Activated B cell treated with CpG ODN at 0.5 μM for 24 hours (primary cell): ENCODE results near the gene LAPTM5. TPM values are rescaled to one million over a fixed set of nuclear protein-coding genes. Genes with fewer than 3 reads are reported as not detected.

Experiments used
- ATAC-seq: fragments of 200-7000 bp; cut with Tn5 transposase; one replicate; pipeline ENCODE4 v1.10.0; 2021; ENCODE audit warnings: low read depth, mild to moderate bottlenecking, moderate library complexity
- CTCF ChIA-PET: fragments of 350-600 bp; sonication (Branson Sonifier 250); formaldehyde crosslinking; loops from one replicate; lab custom pipeline; 2021; ENCODE audit warnings: antibody characterized with exemption; lab: Charles Lee
- POLR2A ChIA-PET: fragments of 350-600 bp; sonication (Branson Sonifier 250); formaldehyde crosslinking; loops from one replicate; lab custom pipeline; 2021; ENCODE audit warnings: antibody characterized with exemption; lab: Charles Lee
- DNase-seq: peaks from one replicate; pipeline ENCODE4 v3.0.0; 2022
- H3K27ac Mint-ChIP-seq: one replicate; pipeline ENCODE4 v1.8.0; 2020; ENCODE audit warnings: mixed read lengths
- H3K27me3 Mint-ChIP-seq: one replicate; pipeline ENCODE4 v1.8.0; 2021; ENCODE audit warnings: mixed read lengths
- H3K36me3 Mint-ChIP-seq: one replicate; pipeline ENCODE4 v1.8.0; 2021; ENCODE audit warnings: low read depth, mixed read lengths
- H3K4me1 Mint-ChIP-seq: one replicate; pipeline ENCODE4 v1.8.0; 2021; ENCODE audit warnings: mixed read lengths
- H3K4me3 Mint-ChIP-seq: one replicate; pipeline ENCODE4 v1.8.0; 2020; ENCODE audit warnings: mild to moderate bottlenecking, mixed read lengths
- H3K9me3 Mint-ChIP-seq: one replicate; pipeline ENCODE4 v1.8.0; 2020; ENCODE audit warnings: mixed read lengths
- intact Hi-C: fragments of 100-400 bp; cut with micrococcal nuclease; formaldehyde crosslinking; loops from one replicate; pipeline ENCODE4 v1.15.1; 2024
- total RNA-seq: library from RNA; stranded (reverse); gene quantifications from 2 replicates; pipeline ENCODE4 v1.2.3, GENCODE V29; 2022
- TF ChIP-seq, protein P1 (sequence below): fragments of 200-600 bp; IDR thresholded peaks from one replicate; pipeline ENCODE4 v1.8.0; 2022; ENCODE audit warnings: antibody characterized with exemption, mild to moderate bottlenecking

The LAPTM5 gene
- total RNA-seq, 1 donor from 2014 or later: 766 TPM

- ChIA-PET CTCF (interaction anchor here (1.1 to 2.9 kb wide), 8 partner anchors 10 to 43 kb away, joined by 3 to 26 read pairs (median 7); no protein-coding TSS in a partner anchor), POLR2A (interaction anchor here (1.1 to 25.3 kb wide), 7 partner anchors 8 to 43 kb away, joined by 3 to 662 read pairs (median 45); partner anchors contain the start of gene MATN1)
- H3K9me3 Mint-ChIP-seq: no peaks in the 10 kb centered on the region
- H3K4me1 Mint-ChIP-seq: peaks cover 89% of the 10 kb centered on the region
- H3K4me3 Mint-ChIP-seq: peak overlapping the region; percentile 63
- TF ChIP-seq, protein P1, sequence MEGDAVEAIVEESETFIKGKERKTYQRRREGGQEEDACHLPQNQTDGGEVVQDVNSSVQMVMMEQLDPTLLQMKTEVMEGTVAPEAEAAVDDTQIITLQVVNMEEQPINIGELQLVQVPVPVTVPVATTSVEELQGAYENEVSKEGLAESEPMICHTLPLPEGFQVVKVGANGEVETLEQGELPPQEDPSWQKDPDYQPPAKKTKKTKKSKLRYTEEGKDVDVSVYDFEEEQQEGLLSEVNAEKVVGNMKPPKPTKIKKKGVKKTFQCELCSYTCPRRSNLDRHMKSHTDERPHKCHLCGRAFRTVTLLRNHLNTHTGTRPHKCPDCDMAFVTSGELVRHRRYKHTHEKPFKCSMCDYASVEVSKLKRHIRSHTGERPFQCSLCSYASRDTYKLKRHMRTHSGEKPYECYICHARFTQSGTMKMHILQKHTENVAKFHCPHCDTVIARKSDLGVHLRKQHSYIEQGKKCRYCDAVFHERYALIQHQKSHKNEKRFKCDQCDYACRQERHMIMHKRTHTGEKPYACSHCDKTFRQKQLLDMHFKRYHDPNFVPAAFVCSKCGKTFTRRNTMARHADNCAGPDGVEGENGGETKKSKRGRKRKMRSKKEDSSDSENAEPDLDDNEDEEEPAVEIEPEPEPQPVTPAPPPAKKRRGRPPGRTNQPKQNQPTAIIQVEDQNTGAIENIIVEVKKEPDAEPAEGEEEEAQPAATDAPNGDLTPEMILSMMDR: no peak
- ATAC-seq: peak; percentile 41
- no peaks in the 10 kb centered on the region for H3K27me3 Mint-ChIP-seq
- intact Hi-C loops: no loop called here
- no peak for DNase-seq
- H3K36me3 Mint-ChIP-seq: peaks cover 3% of the 10 kb centered on the region
- peak overlapping the region; percentile 80 for H3K27ac Mint-ChIP-seq
Observed at GRCh38 chr1:30762152-30762929, 4.8 kb upstream of the LAPTM5 start.

DNA sequence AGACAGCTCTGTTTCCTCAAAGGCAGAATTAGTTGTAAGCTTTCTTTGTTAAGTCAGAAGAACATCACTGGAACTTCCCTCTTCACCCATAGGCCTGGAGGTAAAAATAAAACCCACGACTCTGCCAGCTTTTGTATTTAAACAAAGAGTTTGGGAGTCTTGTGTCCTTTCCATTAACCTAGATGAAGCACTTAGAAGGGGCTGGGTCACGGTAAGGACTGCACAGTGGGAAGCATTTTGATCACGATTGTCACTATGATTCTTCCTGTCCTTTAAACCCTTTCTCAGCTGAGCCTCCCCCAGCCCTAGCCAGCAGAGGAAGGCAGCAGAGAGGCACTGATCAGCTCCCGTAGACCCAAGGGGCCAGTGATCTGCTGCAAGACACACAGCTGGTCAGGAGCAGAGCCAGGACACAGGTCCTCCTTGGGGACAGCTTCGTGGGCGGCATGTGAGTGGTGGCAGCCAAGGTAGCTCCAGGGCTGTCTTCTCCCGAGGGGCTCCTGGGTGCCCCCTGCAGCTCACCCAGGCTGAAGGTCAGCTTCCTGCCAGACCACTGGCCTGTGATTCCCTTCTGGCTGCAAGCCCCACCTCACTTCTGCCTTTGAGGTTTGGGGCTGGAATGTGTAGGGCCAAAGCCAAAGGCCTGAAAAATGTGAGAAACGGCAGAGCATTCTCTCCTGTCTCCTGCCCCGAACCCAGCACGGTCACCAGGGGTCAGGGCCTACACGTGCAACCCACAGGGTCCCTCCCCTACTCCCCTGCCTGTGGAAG, 4.0 kb upstream of the LAPTM5 start:
- POLR2A ChIA-PET: interaction anchor here (0.5 to 25.3 kb wide), 9 partner anchors 7 to 1589 kb away, joined by 3 to 662 read pairs (median 27); partner anchors contain the start of gene MATN1
- Mint-ChIP-seq H3K4me3 (peak overlapping the region; percentile 57), H3K27me3 (no peaks in the 10 kb centered on the region), H3K27ac (peak overlapping the region; percentile 80), H3K4me1 (peaks cover 93% of the 10 kb centered on the region), H3K36me3 (peaks cover 11% of the 10 kb centered on the region), H3K9me3 (no peaks in the 10 kb centered on the region)
- intact Hi-C loops: no loop called here
- no peak for DNase-seq
- ATAC-seq: peak; percentile 3
- TF ChIP-seq, protein P1: no peak
- CTCF ChIA-PET: interaction anchor here (1.0 to 2.9 kb wide), 10 partner anchors 10 to 42 kb away, joined by 3 to 26 read pairs (median 6); no protein-coding TSS in a partner anchor

- ATAC-seq (no peak), DNase-seq (no peak)
- TF ChIP-seq, protein P1: no peak
- H3K36me3 Mint-ChIP-seq: peaks cover 17% of the 10 kb centered on the region
- H3K9me3 Mint-ChIP-seq: no peaks in the 10 kb centered on the region
- ChIA-PET POLR2A (interaction anchor here (1.0 to 25.3 kb wide), 7 partner anchors 11 to 391 kb away, joined by 3 to 662 read pairs (median 27); partner anchors contain the start of gene MATN1), CTCF (interaction anchor here (1.0 to 2.9 kb wide), 9 partner anchors 9 to 41 kb away, joined by 3 to 26 read pairs (median 6); no protein-coding TSS in a partner anchor)
- peaks cover 89% of the 10 kb centered on the region for H3K4me1 Mint-ChIP-seq
- intact Hi-C loops: no loop called here
- peak overlapping the region; percentile 80 for H3K27ac Mint-ChIP-seq
- H3K27me3 Mint-ChIP-seq: no peaks in the 10 kb centered on the region
- peak overlapping the region; percentile 99 for H3K4me3 Mint-ChIP-seq
Observed at GRCh38 chr1:30760596-30761324, 3.2 kb upstream of the LAPTM5 start.

- POLR2A ChIA-PET: interaction anchor here (9.6 to 25.3 kb wide), 3 partner anchors 13 to 40 kb away, joined by 182 to 662 read pairs (median 648); partner anchors contain the start of gene MATN1
- intact Hi-C loops: no loop called here
- H3K27ac Mint-ChIP-seq: peak overlapping the region; percentile 80
- ATAC-seq (no peak), DNase-seq (no peak)
- H3K27me3 Mint-ChIP-seq: no peaks in the 10 kb centered on the region
- peaks cover 27% of the 10 kb centered on the region for H3K36me3 Mint-ChIP-seq
- H3K4me1 Mint-ChIP-seq: peaks cover 90% of the 10 kb centered on the region
- H3K4me3 Mint-ChIP-seq: peak overlapping the region; percentile 99
- CTCF ChIA-PET: interaction anchor here (0.6 to 2.9 kb wide), 4 partner anchors 9 to 40 kb away, joined by 3 to 26 read pairs (median 4); no protein-coding TSS in a partner anchor
- TF ChIP-seq, protein P1: no peak
- H3K9me3 Mint-ChIP-seq: no peaks in the 10 kb centered on the region
Observed at GRCh38 chr1:30759718-30760281, 2.2 kb upstream of the LAPTM5 start.
